ENCODE measurements around the gene NPW. TPM values are rescaled to one million over a fixed set of nuclear protein-coding genes. Genes with fewer than 3 reads are reported as not detected.

Gene NPW
- total RNA-seq, 1 experiment from 2014 or later, result 7.1 TPM

DNA sequence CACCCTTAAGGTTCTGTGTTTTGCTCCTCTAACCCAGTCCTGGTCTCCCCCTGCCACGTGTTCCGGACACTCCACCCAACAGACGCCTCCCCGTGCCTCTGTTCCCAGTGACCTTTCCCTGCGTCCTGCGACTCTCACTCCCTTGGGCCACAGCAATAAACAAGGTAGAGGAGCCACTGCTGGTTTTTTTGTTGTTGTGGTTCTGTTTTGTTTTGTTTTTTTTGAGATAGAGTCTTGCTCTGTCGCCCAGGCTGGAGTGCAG, 3.7 kb upstream of the NPW start:
- no CpG with 5 or more reads among the region's 7 CpGs for WGBS (ENCODE audit: extremely low coverage, insufficient read length, low lambda C conversion rate)
- Mint-ChIP-seq H3K27ac (no peak overlapping the region), H3K4me1 (peaks cover 2% of the 10 kb centered on the region in 2 experiments; a peak in 1 of 4 replicates), H3K9me3 (no peaks in the 10 kb centered on the region), H3K4me3 (no peak overlapping the region), H3K27me3 (ENCODE audit: low read depth) (peaks cover 46% of the 10 kb centered on the region), H3K36me3 (ENCODE audit: insufficient read depth in 1 of 3, low read depth in 3 of 3) (peaks cover 0 to 2% (median 0%) of the 10 kb centered on the region in 3 experiments; a peak in 1 of 7 replicates)
- H3K79me1 ChIP-seq (ENCODE audit: insufficient read depth, low read depth, low read length, poor library complexity, severe bottlenecking), result no peaks in the 10 kb centered on the region
- no peak overlapping the region for H3K56ac ChIP-seq (ENCODE audit: insufficient read length, low read depth, low read length)
- H4K20me1 ChIP-seq (ENCODE audit: control insufficient read depth, insufficient read depth, insufficient read length), result no peaks in the 10 kb centered on the region
- no peak overlapping the region for H2BK15ac ChIP-seq (ENCODE audit: low read depth, low read length)
- peaks cover 12% of the 10 kb centered on the region; the same call in 1 of the 2 replicates for H3K27me3 ChIP-seq (ENCODE audit: insufficient read depth, low read length)
- H3K27ac ChIP-seq (ENCODE audit: insufficient read length, low read depth, low read length), result no peak overlapping the region
- H2BK20ac ChIP-seq (ENCODE audit: low read depth, low read length, poor library complexity, severe bottlenecking), result no peak overlapping the region
- H3K9me3 ChIP-seq (ENCODE audit: control insufficient read depth, low read depth, low read length), result no peaks in the 10 kb centered on the region
- H3K4ac ChIP-seq (ENCODE audit: low read depth, low read length), result no peak overlapping the region
- no peak overlapping the region for H3K4me2 ChIP-seq (ENCODE audit: insufficient read depth, insufficient read length, low read length)
- H3T11ph ChIP-seq (ENCODE audit: low read length), result no peak overlapping the region
- H2BK120ac ChIP-seq (ENCODE audit: low read depth, low read length, poor library complexity, severe bottlenecking), result no peak overlapping the region
- no peak overlapping the region for H2AK5ac ChIP-seq (ENCODE audit: insufficient read length, low read length)
- no peak overlapping the region for H3K14ac ChIP-seq (ENCODE audit: insufficient read depth, low read length)
- no peak overlapping the region for H3K18ac ChIP-seq (ENCODE audit: insufficient read length, low read depth, low read length)
- H2BK5ac ChIP-seq (ENCODE audit: insufficient read length, low read length), result no peak overlapping the region
- no peak overlapping the region for H2AFZ ChIP-seq (ENCODE audit: low read length)
- H4K8ac ChIP-seq (replicated peaks; ENCODE audit: insufficient read length, low read depth, low read length), result no peak overlapping the region
- H2BK12ac ChIP-seq (ENCODE audit: insufficient read length, low read depth, low read length), result no peak overlapping the region
- H3K79me2 ChIP-seq (ENCODE audit: insufficient read depth, low read length), result no peaks in the 10 kb centered on the region
- no peak overlapping the region for H3K23ac ChIP-seq (ENCODE audit: insufficient read length, low read depth, low read length)
- no peak for DNase-seq
- H3K23me2 ChIP-seq (ENCODE audit: insufficient read length, low read depth, low read length, poor library complexity, severe bottlenecking), result peaks cover 9% of the 10 kb centered on the region
- no peak overlapping the region for H4K91ac ChIP-seq (ENCODE audit: insufficient read length, low read depth, low read length)
- H4K5ac ChIP-seq (ENCODE audit: insufficient read length, low read depth, low read length), result no peak overlapping the region
- TF ChIP-seq CTCF (conservative IDR thresholded peaks at IDR 0.05), result no peak
- no peaks in the 10 kb centered on the region for H3K4me1 ChIP-seq (ENCODE audit: insufficient read depth, low read length)
- no peak overlapping the region for H3K9ac ChIP-seq (ENCODE audit: extremely low read depth, insufficient read length, low read length)

Measured in H9 (cell line).